Stomach (tissue), 9 donors: ENCODE results near the gene GRIA3. TPM values are rescaled to one million over a fixed set of nuclear protein-coding genes. Genes with fewer than 3 reads are reported as not detected.
"Not testable (repeated sequence)": the region's sequence is repeated elsewhere in the genome, so short reads cannot be mapped to it uniquely, and the experiment has no call there.

Source experiments
- DNase-seq, 2 donors: peaks; one replicate each; pipeline versions ENCODE4 v3.0.0 to v3.0.0-alpha.2; 2013 to 2019
- H3K27ac ChIP-seq, 5 donors: fragments of 200-600 bp in 4 of 5; sonication (generic) in 4 of 5; one replicate each; pipeline ENCODE4 v1.5.1; 2013 to 2019; ENCODE audit warnings: mild to moderate bottlenecking in 1 of 5, moderate library complexity in 1 of 5
- H3K27me3 ChIP-seq, 3 donors: fragments of 200-600 bp; sonication (generic); one replicate each; pipeline ENCODE4 v1.5.1; 2017 to 2019; ENCODE audit warnings: mixed run types in 1 of 3
- H3K36me3 ChIP-seq, 4 donors: fragments of 200-600 bp; sonication (generic); 1 replicate in 3 of 4; 2 replicates in 1 of 4; pipeline ENCODE4 v1.5.1; 2016 to 2019
- H3K4me1 ChIP-seq, 4 donors: fragments of 200-600 bp; sonication (generic); one replicate each; pipeline ENCODE4 v1.5.1; 2016 to 2019
- H3K4me3 ChIP-seq, 4 donors: fragments of 200-600 bp; sonication (generic) in 3 of 4; one replicate each; pipeline ENCODE4 v1.5.1; 2016 to 2019; ENCODE audit warnings: mild to moderate bottlenecking in 1 of 4
- H3K9me3 ChIP-seq, 4 donors: fragments of 200-600 bp; sonication (generic); one replicate each; pipeline ENCODE4 v1.5.1; 2016 to 2019
- CTCF ChIP-seq, 7 experiments: fragments of 450-650 bp in 4 of 7; fragments of 200-600 bp in 3 of 7; sonication (generic) in 3 of 7; IDR thresholded peaks; one replicate each; pipeline ENCODE4 v1.5.1; 2016 to 2019; ENCODE audit warnings: antibody characterized with exemption in 7 of 7, control low read depth in 2 of 7, mild to moderate bottlenecking in 1 of 7
- EP300 ChIP-seq: sonication (generic); formaldehyde crosslinking; IDR thresholded peaks from one replicate; pipeline ENCODE4 v1.6.1; 2017; ENCODE audit warnings: antibody characterized with exemption
- POLR2A ChIP-seq, 4 donors: fragments of 450-650 bp; IDR thresholded peaks; one replicate each; pipeline ENCODE4 v1.6.1; 2016; ENCODE audit warnings: antibody characterized with exemption in 4 of 4, control low read depth in 2 of 4, mild to moderate bottlenecking in 1 of 4, moderate library complexity in 1 of 4
- POLR2AphosphoS5 ChIP-seq, 3 donors: sonication (generic); formaldehyde crosslinking; IDR thresholded peaks; one replicate each; pipeline ENCODE4 v1.6.1; 2016; ENCODE audit warnings: antibody characterized with exemption in 3 of 3
- WGBS, 5 donors: extraction: QIAGEN DNeasy Blood & Tissue Kit in 3 of 5; methylation state at CpG; one replicate each; pipeline versions ENCODE4 v1.1.5 to v1.1.7; 2013 to 2018; 5-methylcytosine and 5-hydroxymethylcytosine counted together
- intact Hi-C: fragments of 100-400 bp; cut with DNase I; formaldehyde crosslinking; loops from one replicate; pipeline ENCODE4 v1.15.1; 2023; ENCODE audit warnings: low total_unique reads
- polyA plus RNA-seq, 3 donors: library from polyadenylated mRNA; stranded (reverse); fragments of 200-250 nt; gene quantifications; one replicate each; pipeline ENCODE4 v1.2.3, GENCODE V29; 2013
- total RNA-seq, 5 donors: library from RNA; depleted of rRNA; stranded (reverse); fragments of >200 nt; gene quantifications; one replicate each; pipeline versions ENCODE4 v1.1.0 to v1.2.3, GENCODE V29; 2014 to 2016
- donor health status: healthy with polysubstance abuse.
- donor health status: Bipolar disorder and iron deficiency.
- donor health status: healthy.

GRIA3 gene
- total and polyA plus RNA-seq, 8 donors = 0.87 to 4.7 (median 2.1) TPM; not detected in 3

- TF ChIP-seq POLR2AphosphoS5 (IDR thresholded peaks at IDR 0.05) = no peak
- TF ChIP-seq CTCF (IDR thresholded peaks at IDR 0.05) = no peak
- no peak for TF ChIP-seq POLR2A (IDR thresholded peaks at IDR 0.05)
- no peak for TF ChIP-seq EP300
- Histone ChIP-seq H3K4me1 (no peaks in the 10 kb centered on the region), H3K36me3 (no peaks in the 10 kb centered on the region), H3K27ac (no peak overlapping the region), H3K27me3 (no peaks in the 10 kb centered on the region), H3K4me3 (no peak overlapping the region), H3K9me3 (no peaks in the 10 kb centered on the region)
- intact Hi-C loops = no loop called here
- WGBS, 5 donors = 71 to 90% (median 74%) methylated on average over 5 of the region's 5 CpGs
- DNase-seq = no peak
Measured at GRCh38 chrX:123282241-123282640, 98.2 kb downstream of the GRIA3 start.

GRCh38 chrX:123283407-123283806 lies 99.3 kb downstream of the GRIA3 start:
- H3K4me3 ChIP-seq, H3K36me3 ChIP-seq, DNase-seq, H3K27me3 ChIP-seq, H3K9me3 ChIP-seq, H3K27ac ChIP-seq, intact Hi-C loops, H3K4me1 ChIP-seq: not testable (repeated sequence)
- 28 to 55% (median 35%) methylated on average over 3 to 6 of the region's 6 CpGs for WGBS, 5 donors

- H3K9me3 ChIP-seq = no peaks in the 10 kb centered on the region
- no peak overlapping the region for H3K27ac ChIP-seq
- H3K27me3 ChIP-seq = no peaks in the 10 kb centered on the region
- H3K4me3 ChIP-seq = no peak overlapping the region
- DNase-seq = peak; percentile 42 to 48
- WGBS, 5 donors = 17 to 28% (median 21%) methylated on average over 3 of the region's 3 CpGs
- no peaks in the 10 kb centered on the region for H3K4me1 ChIP-seq
- TF ChIP-seq POLR2AphosphoS5 (IDR thresholded peaks at IDR 0.05) = peak in 2 of 3 donors; percentile 33 to 38
- no peak for TF ChIP-seq POLR2A (IDR thresholded peaks at IDR 0.05)
- no peak for TF ChIP-seq EP300
- intact Hi-C loops = no loop called here
- H3K36me3 ChIP-seq = no peaks in the 10 kb centered on the region
Measured at GRCh38 chrX:123291623-123292022, 107.5 kb downstream of the GRIA3 start.

- H3K4me3 ChIP-seq = no peak overlapping the region
- no peak overlapping the region for H3K27ac ChIP-seq
- H3K4me1 ChIP-seq = no peaks in the 10 kb centered on the region
- DNase-seq = no peak
- no peaks in the 10 kb centered on the region for H3K9me3 ChIP-seq
- H3K27me3 ChIP-seq = no peaks in the 10 kb centered on the region
- intact Hi-C loops = no loop called here
- no peak for TF ChIP-seq CTCF (IDR thresholded peaks at IDR 0.05)
- TF ChIP-seq POLR2AphosphoS5 (IDR thresholded peaks at IDR 0.05) = no peak
- no peak for TF ChIP-seq EP300
- TF ChIP-seq POLR2A (IDR thresholded peaks at IDR 0.05) = no peak
- H3K36me3 ChIP-seq = no peaks in the 10 kb centered on the region
- 23 to 88% (median 62%) methylated on average over 1 of the region's 1 CpG for WGBS, 5 donors
Measured at GRCh38 chrX:123298026-123298425, 113.9 kb downstream of the GRIA3 start.

- H3K4me1 ChIP-seq = no peaks in the 10 kb centered on the region
- H3K9me3 ChIP-seq = no peaks in the 10 kb centered on the region
- intact Hi-C loops = no loop called here
- H3K27me3 ChIP-seq = no peaks in the 10 kb centered on the region
- H3K27ac ChIP-seq = no peak overlapping the region
- TF ChIP-seq EP300 (no peak), POLR2A (IDR thresholded peaks at IDR 0.05) (no peak), CTCF (IDR thresholded peaks at IDR 0.05) (no peak), POLR2AphosphoS5 (IDR thresholded peaks at IDR 0.05) (no peak)
- H3K36me3 ChIP-seq = no peaks in the 10 kb centered on the region
- WGBS, 5 donors = 71 to 86% (median 84%) methylated on average over 2 of the region's 2 CpGs
- DNase-seq = no peak
- no peak overlapping the region for H3K4me3 ChIP-seq
Measured at GRCh38 chrX:123303429-123303828, 119.4 kb downstream of the GRIA3 start.
